ENCODE results near the gene PHF12. TPM values are rescaled to one million over a fixed set of nuclear protein-coding genes. Genes with fewer than 3 reads are reported as not detected.

PHF12 gene
- total and polyA plus RNA-seq, 2 of the 13 experiments (the other 11 are each of a cell fraction or from before 2014, with no cell fraction given) = 9.8 to 17.1 TPM

- TF ChIP-seq ZNF180 (CRISPR knock-in tag; IDR thresholded peaks at IDR 0.05; ENCODE audit: borderline replicate concordance, low read depth) (no peak), ZNF598 (CRISPR knock-in tag; IDR thresholded peaks at IDR 0.05; ENCODE audit: borderline replicate concordance) (no peak)
Measured at GRCh38 chr17:28999206-28999605, 47.9 kb upstream of the PHF12 start (continued).

- in situ Hi-C loops (cut with HindIII; ENCODE audit: extremely low pct_ligation_motif_present, low pct_unique_long_range_greater_than_20kb) = no loop called here
- Histone ChIP-seq H3K27me3 (ENCODE audit: control insufficient read depth in 1 of 2, insufficient read depth in 2 of 2, low read length in 2 of 2) (peaks cover 6 to 27% of the 10 kb centered on the region in 2 experiments), H2AFZ (ENCODE audit: low read length) (no peak overlapping the region), H3K79me2 (ENCODE audit: insufficient read depth, low read length) (no peaks in the 10 kb centered on the region), H3K9me3 (ENCODE audit: low read length) (no peaks in the 10 kb centered on the region), H3K4me2 (ENCODE audit: low read depth, low read length) (no peak overlapping the region), H3K4me1 (ENCODE audit: insufficient read depth, low read length) (peaks cover 51% of the 10 kb centered on the region), H3K9ac (ENCODE audit: insufficient read depth, low read depth, low read length) (no peak overlapping the region), H3K36me3 (replicated peaks in 1 of 2; ENCODE audit: control insufficient read depth in 1 of 2, insufficient read depth in 2 of 2, low read length in 2 of 2) (no peaks in the 10 kb centered on the region), H4K20me1 (ENCODE audit: insufficient read depth, low read length) (no peaks in the 10 kb centered on the region), H3K27ac (ENCODE audit: extremely low read length, insufficient read depth, low read length) (no peak overlapping the region), H3K4me3 (replicated peaks in 1 of 3; ENCODE audit: insufficient read depth in 1 of 3, low read depth in 2 of 3, low read length in 3 of 3) (no peak overlapping the region)
- BruUV-seq (replicated peaks) = no TSS peak
- intact Hi-C loops (cut with micrococcal nuclease; ENCODE audit: unreplicated experiment) = no loop called here
- POLR2A ChIA-PET = no interaction called here
- no peak for ATAC-seq
- DNase-seq (ENCODE audit: low spot score) = no peak
- FAIRE-seq = no peak
- 70% methylated on average over 1 of the region's 1 CpG for WGBS (ENCODE audit: low lambda C conversion rate)
- CTCF ChIA-PET (ENCODE audit: low intra/inter-chr PET ratio, low total read pairs) = no interaction called here
- TF ChIP-seq ZMYM4 (CRISPR knock-in tag; IDR thresholded peaks at IDR 0.05) (no peak), JUNB (CRISPR knock-in tag; IDR thresholded peaks at IDR 0.05; ENCODE audit: borderline replicate concordance) (no peak), ARID4A (CRISPR knock-in tag; IDR thresholded peaks at IDR 0.05; ENCODE audit: borderline replicate concordance) (no peak), POLR2AphosphoS5 (IDR thresholded peaks at IDR 0.05; ENCODE audit: low read depth, low read length) (no peak), BRF2 (CRISPR knock-in tag; IDR thresholded peaks at IDR 0.05) (no peak), GPBP1L1 (CRISPR knock-in tag; IDR thresholded peaks at IDR 0.05) (no peak), MXD4 (CRISPR knock-in tag; IDR thresholded peaks at IDR 0.05) (no peak), ZNF33B (CRISPR knock-in tag; IDR thresholded peaks at IDR 0.05) (no peak), SP4 (CRISPR knock-in tag; IDR thresholded peaks at IDR 0.05) (no peak), WIZ (CRISPR knock-in tag; IDR thresholded peaks at IDR 0.05) (no peak), ZNF10 (CRISPR knock-in tag; IDR thresholded peaks at IDR 0.05; ENCODE audit: borderline replicate concordance, low read depth) (no peak), ZNF44 (CRISPR knock-in tag; IDR thresholded peaks at IDR 0.05) (no peak), ZNF296 (CRISPR knock-in tag; conservative IDR thresholded peaks at IDR 0.05) (no peak), STAT5B (CRISPR knock-in tag; IDR thresholded peaks at IDR 0.05) (no peak), RAD21 (CRISPR knock-in tag; IDR thresholded peaks at IDR 0.05) (no peak)
Measured at GRCh38 chr17:28997806-28998205, 46.5 kb upstream of the PHF12 start.
